Spinal cord (tissue), 4 donors: ENCODE results near the gene CREB3L1. TPM values are rescaled to one million over a fixed set of nuclear protein-coding genes. Genes with fewer than 3 reads are reported as not detected.

Experiments used
- polyA plus RNA-seq, 2 donors: library from polyadenylated mRNA; unstranded; fragments of 120-200 nt; gene quantifications; one replicate each; pipeline ENCODE4 v1.2.1, GENCODE V29; 2013; ENCODE audit not compliant: insufficient read length in 2 of 2
- total RNA-seq, 2 donors: library from RNA; depleted of rRNA in 1 of 2; stranded (reverse); fragments of 120-200 nt in 1 of 2; fragments of >200 nt in 1 of 2; gene quantifications; one replicate each; pipeline versions ENCODE4 v1.2.3 to v1.2.4, GENCODE V29; 2013 to 2014

The CREB3L1 gene
- total and polyA plus RNA-seq, 4 donors, result 12.2 to 21.5 (median 14.0) TPM

Other genes starting within 250 kb of the CREB3L1 start
- gene PHF21A, start 156.2 kb upstream of the CREB3L1 start, total RNA-seq, result 10 to 100 TPM; 32.1 to 33.4 TPM
- 10 to 100 TPM; 49.5 to 52.2 TPM for gene PHF21A, start 156.2 kb upstream of the CREB3L1 start, polyA plus RNA-seq
- 10 to 100 TPM; 27.1 to 38.1 TPM for gene DGKZ, start 69.8 kb downstream of the CREB3L1 start, total RNA-seq
- gene DGKZ, start 69.8 kb downstream of the CREB3L1 start, polyA plus RNA-seq, result 10 to 100 TPM; 69.7 to 83.2 TPM
- 100 to 1,000 TPM in 1 of 2 donors, 10 to 100 TPM in 1; 47.0 to 423 TPM for gene MDK, start 104.0 kb downstream of the CREB3L1 start, total RNA-seq
- 100 to 1,000 TPM; 223 to 296 TPM for gene MDK, start 104.0 kb downstream of the CREB3L1 start, polyA plus RNA-seq
- 1 to 10 TPM; 1.0 to 4.6 TPM for gene CHRM4, start 114.1 kb downstream of the CREB3L1 start, total RNA-seq
- gene CHRM4, start 114.1 kb downstream of the CREB3L1 start, polyA plus RNA-seq, result 1 to 10 TPM; 6.5 to 7.6 TPM